HG02938 (cell line): ENCODE results near the gene PIAS2.
"Not testable (repeated sequence)": the region's sequence is repeated elsewhere in the genome, so short reads cannot be mapped to it uniquely, and the experiment has no call there.

Experiments used
- ATAC-seq: cut with Tn5 transposase; IDR thresholded peaks from one replicate; pipeline ENCODE4 v1.9.1; 2021; ENCODE audit warnings: mild to moderate bottlenecking, moderate library complexity; ENCODE audit not compliant: unreplicated experiment

Gene PIAS2

DNA sequence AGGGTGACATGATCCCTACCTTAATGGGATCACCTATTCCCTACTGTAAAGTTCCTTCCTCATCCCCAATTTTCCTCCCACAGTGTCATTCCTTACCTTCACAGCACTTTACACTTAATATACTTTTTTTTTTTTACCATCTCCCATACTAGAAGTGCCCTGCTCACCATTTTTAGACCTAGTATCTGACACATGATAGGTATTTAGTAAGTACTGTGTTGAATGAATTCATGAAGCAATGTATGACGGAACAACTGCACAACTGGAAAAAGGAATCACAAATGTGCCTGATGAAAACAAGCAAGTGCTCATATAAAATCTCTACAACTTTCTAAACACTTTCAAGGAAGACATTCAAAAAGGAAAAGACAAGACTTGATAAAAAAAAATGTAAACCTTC is 83.4 kb downstream of the PIAS2 start:
- no peak for ATAC-seq

DNA sequence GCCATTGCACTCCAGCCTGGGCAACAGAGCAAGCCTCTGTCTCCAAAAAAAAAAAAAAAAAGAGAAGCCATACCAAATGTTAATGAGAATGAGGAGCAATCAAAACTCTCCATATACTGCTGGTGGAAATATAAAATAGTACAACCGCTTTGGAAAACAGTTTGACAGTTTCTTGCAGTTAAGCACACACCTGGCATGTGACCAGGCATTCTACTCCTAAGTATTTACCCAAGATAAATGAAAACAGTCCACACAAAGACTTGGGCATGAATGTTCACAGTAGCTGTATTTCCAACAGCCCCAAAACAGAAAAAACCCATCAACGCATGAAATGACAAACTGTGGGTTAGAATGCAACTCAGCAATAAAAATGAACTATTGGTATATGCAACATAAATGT is 84.5 kb downstream of the PIAS2 start:
- ATAC-seq: no peak

DNA sequence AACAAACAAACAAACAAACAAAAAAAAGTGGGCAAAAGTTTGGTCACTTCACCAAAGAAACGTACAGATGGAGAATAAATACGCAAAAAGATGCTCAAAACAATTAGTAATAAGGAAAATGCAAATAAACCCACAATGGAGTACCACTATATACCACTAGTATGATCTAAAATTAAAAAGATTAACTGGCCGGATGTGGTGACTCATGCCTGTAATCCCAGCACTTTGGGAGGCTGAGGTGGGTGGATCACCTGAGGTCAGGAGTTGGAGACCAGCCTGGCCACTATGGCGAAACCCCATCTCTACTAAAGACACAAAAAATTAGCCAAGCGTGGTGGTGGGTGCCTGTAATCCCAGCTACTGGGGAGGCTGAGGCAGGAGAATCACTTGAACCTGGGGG is 84.9 kb downstream of the PIAS2 start:
- not testable (repeated sequence) for ATAC-seq

DNA sequence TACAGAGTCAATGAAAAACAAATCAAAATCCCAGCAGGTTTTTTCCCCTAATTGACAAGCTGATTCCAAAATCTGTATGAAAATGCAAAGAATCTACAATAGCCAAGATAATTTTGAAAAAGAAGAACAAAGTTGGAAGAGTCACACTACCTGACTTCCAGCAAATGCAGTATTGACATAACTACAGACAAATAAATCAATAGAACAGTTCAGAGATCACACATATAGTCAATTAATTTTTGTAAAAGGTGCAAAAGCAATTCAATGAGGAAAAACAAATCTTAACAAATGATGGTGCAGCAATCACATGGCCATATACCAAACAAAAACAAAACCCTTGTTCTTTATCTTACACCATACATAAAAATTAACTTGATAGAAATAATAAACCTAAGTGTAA is 85.9 kb downstream of the PIAS2 start:
- no peak for ATAC-seq

DNA sequence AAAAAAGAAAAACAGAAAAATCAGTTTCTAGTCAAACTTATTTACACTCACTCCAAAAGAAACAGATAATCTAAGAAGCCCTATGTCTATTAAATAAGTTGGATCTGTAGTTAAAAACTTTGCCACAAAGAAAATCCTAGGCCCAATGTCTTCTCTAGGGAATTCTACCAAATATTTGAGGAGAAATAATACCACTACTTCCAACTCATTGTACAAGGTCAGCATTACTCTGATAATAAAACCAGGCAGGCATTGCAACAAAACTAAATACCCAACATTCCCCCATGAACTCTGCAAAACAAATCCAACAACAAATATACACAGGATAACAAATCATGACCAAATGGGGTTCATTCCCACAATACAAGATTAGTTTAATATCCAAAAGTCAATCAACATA is 86.7 kb downstream of the PIAS2 start:
- ATAC-seq: no peak

DNA sequence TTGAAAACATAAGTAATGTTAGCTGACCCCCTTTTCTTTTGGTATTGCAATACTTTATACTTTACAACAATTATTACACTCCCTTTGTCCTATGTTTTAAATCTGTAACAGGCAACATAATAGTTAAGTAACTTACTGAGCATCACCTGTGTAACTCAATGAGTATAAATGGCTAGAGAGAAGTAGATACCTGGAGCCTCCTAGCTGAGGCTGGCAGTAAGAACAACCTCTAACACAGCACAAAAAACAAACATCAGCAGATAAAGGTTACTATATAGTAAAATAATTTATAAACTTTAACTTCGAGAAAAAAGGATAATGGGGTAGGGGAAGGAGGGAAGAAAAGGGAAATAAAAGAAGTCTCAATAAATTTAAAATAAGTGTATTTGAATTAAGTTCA is 87.4 kb downstream of the PIAS2 start:
- no peak for ATAC-seq

DNA sequence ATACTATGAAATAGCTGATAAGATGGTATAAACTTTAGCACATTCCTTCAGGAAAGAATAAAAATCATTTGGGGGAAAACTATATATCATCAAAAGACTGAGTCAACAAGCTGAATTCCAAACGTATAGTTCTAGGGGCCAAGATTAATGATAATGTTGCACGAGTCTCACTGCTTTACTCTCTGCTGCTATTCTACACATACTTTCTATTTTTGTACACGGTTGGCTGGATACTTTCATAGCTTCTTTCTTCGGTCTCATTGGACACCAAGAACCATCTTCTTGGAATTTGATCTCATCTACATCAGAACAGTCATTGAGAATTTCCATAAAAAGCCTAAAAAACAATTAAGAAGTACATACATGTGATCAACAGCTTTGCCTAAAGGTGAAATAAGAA is 87.8 kb downstream of the PIAS2 start:
- no peak for ATAC-seq

DNA sequence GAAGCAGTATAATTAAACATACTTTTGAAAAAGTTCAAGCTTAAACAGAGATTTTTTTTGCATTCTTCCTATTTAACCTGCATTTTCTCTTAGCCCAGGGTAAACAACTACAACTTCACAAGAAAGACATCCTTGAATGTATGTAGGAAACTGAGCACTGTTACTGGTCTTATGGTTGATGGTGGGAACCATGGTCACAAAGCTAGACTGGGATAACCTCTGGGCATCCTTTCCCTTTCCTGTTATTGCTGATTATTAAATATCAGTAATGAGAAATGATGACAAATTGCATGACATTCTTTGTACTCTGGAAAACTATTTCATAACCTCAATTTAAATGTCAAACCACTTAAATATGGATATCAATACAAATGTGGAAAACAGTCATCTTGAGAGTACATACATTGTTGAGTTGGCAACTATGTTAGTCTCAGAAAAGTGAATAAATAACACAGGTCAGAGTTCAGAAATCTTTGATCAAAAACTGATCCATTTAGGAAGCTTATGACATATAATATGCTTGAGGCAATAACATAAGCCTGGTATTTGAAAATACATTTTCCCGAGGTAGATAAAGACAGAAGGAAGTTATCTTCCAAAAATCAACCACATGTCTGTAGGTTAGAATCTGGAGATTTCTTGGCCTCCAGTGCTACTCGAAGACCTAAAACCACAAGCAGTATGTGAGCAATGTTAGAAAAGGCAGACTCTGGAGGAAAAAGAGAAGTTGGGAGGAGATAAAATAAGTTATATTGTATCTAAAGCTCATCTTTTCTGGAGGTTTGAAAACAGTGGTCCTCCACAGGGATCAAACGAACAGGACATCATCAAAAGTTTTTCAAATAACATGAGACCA is 95.2 kb downstream of the PIAS2 start:
- ATAC-seq: no peak

DNA sequence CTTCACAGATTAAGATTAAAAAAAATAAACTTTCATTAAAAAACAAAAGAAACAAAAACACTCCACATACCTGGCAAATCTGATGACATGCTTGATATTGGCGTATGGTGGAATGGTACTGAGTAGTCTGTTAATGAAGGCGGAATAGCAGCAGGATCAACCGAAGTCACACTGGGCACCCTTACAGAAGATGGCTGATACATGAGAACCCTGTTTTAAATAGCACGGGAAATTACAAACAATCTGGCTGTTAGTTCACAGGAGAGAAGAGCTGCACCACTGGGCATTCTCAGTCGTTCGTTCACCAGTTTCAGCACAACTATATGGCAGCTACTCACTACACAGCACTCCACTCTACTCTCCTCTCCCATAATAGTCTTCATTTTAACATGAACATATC is 96.4 kb downstream of the PIAS2 start:
- ATAC-seq: no peak

DNA sequence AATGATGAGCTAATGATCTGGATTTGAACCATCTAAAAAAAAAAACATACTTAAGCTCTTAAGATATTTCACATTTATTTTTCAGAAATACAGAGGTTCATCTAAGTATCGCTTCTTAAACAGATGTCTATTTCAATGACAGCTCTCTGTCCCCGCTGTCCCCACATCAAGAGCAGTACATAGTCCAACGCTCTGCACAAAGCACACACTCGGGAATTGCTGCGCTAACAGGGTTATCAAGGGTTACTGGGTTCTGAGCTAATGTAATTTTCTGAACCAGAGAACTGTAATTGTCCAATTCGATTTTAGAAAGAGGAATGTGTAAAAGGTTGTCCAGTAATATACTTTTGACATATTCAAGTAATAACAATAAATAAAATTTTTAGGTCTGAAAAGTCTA is 101.6 kb downstream of the PIAS2 start:
- ATAC-seq: no peak

DNA sequence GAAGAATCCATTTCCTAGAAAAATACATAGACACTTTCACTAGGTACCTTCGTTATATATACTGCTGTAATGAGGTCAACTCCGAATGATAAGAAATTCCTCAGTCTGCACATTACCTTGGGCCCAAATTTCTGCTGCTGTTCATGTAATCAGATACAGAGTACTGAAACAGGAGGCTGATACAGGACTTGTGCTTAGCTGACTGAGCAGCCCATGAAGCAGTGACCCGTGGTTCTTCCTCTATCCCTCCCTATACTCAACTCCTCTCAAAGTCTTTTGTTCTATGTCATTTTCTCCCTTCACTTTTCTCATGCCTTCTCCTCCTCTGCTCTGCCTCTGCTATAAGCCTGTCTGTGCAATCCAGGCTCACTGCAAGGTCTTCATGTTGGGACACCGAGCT is 102.9 kb downstream of the PIAS2 start:
- no peak for ATAC-seq

DNA sequence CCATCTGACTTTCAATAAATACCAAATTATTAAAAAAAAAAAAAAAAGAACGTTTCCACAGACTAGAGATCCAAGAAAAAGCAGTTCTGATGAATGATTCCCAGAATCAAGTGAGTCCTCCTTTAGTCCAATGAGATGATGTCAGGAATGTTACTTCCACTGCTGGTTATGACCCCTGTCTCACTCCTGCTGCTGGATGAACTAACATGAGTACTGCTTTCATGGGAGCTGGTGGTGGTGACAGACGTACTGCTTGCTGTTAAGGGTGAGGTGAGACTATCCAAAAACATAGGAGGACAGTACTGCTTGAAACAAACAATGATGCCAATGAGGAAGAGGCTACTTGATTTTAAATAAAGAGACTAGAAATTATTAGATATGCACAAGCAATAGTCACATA is 105.0 kb downstream of the PIAS2 start:
- no peak for ATAC-seq

DNA sequence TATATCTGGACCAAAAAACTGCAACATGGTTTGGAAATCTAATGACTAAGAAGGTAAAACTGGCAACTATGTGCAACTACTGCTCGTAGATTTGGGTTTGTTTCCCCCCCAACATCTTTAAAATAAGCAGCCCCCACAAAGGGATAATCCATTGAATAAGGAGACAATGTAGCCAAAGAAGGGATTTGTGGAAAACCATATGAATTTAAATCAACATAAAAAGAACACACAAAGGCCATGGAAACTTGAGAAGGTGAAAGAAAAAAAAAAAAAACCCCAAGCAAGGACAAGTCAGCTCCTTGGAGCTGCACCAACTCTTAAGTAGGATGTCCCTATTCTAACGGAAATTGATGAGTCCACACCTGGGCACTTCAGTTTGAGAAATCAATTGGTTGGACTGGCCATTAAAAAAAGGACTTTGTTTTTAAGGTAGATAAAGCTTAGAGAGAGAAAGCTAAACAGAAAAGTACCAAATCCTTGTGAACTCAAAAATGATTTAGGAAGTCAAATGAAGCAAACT is 106.8 kb downstream of the PIAS2 start:
- no peak for ATAC-seq

DNA sequence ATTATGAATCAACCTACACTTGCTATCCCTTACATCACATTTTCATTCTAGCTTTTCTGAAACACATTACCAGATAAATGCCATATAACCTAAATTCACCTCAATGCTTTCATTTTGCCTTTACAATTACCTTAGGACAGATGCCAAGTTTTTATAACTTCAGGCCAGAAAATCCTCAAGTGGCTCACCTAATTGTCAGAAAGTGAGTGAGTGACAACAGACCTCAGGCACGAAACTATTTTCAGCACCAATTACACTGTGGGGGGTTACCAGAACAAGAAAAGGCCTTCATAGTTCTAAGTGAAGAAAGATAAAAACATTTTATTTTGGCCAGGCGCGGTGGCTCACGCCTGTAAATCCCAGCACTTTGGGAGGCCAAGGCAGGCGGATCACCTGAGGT is 108.2 kb downstream of the PIAS2 start:
- no peak for ATAC-seq

DNA sequence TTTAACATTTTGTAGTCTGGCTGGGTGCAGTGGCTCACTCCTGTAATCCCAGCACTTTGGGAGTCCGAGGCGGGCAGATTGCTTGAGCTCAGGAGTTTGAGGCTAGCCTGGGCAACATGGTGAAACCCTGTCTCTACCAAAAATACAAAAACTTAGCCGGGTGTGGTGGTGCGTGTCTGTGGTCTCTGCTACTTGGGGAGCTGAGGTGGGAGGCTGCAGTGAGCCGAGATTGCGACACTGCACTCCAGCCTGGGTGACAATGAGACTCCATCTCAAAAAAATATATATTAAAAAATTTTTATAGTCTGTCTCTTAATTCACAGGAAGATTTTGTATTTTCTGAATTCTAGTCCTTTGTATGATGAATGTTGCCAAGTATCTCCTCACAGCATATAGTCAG is 121.4 kb downstream of the PIAS2 start:
- not testable (repeated sequence) for ATAC-seq

DNA sequence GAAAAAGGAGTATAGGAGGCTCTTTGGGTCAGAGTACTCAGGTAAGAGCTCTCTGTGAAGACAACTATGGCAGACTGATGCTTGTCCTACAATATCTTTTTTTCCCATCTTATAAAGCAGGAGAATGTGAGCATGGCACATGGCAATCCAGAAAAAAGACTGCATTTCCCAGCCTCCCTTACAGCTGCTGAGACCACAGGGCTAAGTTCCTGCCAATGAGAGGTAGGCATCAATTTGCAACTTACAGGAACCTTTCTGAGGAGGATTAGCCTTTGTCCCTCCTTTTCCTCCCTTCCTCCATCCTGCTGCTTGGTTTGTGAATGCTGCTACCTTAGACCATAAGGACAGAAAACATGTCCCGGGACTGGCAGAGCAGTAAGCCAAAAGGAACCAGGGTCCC is 122.7 kb downstream of the PIAS2 start:
- ATAC-seq: no peak

DNA sequence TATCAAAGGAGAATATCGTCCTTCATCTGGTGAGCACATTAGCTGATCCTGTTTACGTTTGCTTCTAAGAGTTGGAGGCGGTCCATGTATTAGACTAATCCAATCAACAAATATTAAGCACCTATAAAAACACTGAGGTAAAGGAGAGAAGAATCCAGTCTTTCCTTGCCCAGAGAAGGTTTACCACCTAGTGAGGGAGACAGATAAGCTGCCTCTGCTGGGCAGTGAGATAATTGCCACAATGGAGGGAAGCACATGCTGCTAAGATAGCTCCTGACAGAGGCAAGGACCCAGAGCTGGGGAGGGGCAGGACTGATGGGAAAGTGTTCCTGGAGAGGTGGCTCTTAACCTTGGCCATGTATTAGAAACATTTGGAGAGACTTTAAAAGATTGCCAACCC is 123.7 kb downstream of the PIAS2 start:
- ATAC-seq: no peak

DNA sequence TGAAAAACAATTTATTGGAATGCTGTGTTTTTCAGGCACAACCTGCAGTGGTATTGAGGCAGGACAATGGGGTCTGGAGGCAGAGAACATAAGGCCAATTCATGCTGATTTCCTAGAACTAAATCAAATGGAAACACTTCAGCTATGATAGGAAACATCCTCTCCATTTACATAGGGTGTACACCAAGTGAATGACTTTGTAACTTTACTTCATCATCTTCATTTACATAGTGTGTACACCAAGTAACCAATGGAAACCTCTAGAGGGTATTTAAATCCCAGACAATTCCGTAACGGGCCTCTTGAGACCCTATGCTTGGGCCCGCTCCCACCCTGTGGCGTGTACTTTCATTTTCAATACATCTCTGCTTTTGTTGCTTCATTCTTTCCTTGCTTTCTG is 128.2 kb downstream of the PIAS2 start:
- no peak for ATAC-seq

DNA sequence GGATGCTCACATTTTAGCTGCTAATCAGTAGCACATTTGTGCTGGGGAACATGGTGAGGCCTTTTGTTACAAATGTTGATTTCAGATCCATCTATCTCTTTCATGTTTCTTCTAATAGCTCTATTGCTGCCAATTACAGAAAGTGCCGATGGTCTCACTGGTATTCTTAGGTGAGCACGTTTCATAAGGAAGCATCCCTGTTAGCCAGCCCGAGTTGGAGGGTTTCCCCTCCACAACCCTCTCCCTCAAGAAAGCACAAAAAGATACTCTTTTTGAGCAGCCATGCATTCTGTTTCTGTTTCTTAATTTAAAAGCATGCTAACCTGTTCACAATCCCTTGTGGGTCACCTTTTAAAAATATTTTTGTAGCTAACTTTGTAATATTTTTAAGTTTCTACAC is 129.6 kb downstream of the PIAS2 start:
- no peak for ATAC-seq

DNA sequence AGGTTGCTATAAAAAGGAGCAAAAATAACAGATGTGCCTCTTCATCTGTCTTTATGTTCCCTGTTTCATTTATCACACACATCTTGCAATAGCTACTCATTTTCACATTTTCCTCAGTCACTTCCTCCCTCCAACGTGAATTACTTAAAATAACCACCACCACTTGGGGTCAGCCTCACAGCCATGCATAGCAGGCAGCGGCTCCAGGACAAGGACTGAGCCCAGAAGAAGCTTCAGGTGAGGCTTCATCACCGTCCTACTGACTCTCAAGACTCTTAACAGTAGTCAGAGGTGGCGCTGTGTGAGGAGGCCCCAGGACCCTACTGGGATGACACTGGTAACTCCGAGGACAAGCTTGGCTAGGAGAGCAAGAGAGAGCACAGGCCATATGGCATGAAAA is 144.9 kb downstream of the PIAS2 start:
- no peak for ATAC-seq

DNA sequence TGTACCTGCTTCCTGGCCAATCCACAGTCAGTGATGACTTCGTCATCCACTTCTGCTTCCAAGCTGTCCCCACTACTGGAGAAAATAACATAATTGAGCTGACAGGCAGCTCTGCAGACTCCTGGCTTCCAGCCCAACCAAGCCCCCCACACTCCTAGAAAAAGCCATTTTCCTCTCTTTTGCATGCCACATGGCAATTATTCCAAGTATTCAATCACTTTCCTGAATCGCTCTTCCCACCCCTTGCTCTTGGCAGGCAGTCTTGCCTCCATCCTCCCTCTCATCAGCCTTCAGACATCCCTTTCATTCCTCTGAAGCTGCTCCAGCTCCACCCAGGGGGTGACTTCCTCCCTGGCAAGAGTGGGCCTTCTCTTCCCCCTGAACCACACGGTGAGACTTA is 146.2 kb downstream of the PIAS2 start:
- ATAC-seq: no peak

DNA sequence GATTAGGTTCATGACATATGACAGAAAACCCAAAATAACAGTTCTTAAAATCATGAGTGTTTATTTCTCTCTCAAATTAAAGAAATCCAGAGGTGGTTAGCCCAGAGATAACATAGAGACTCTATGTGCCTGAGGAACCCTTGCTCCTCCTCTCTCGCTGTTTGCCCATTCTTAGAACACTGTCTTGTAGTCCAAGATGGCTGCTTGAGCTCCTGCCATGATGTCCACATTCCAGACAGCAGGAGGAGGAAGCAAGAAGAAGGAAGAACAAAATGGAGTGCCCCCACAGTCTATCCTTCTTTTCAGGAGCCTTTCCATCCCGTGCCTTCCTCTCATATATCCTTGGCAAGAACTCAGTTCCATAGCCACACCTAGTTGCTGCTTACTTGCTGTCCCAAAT is 146.6 kb downstream of the PIAS2 start:
- ATAC-seq: no peak
